ENCODE results near the gene IGF2R.

DNA sequence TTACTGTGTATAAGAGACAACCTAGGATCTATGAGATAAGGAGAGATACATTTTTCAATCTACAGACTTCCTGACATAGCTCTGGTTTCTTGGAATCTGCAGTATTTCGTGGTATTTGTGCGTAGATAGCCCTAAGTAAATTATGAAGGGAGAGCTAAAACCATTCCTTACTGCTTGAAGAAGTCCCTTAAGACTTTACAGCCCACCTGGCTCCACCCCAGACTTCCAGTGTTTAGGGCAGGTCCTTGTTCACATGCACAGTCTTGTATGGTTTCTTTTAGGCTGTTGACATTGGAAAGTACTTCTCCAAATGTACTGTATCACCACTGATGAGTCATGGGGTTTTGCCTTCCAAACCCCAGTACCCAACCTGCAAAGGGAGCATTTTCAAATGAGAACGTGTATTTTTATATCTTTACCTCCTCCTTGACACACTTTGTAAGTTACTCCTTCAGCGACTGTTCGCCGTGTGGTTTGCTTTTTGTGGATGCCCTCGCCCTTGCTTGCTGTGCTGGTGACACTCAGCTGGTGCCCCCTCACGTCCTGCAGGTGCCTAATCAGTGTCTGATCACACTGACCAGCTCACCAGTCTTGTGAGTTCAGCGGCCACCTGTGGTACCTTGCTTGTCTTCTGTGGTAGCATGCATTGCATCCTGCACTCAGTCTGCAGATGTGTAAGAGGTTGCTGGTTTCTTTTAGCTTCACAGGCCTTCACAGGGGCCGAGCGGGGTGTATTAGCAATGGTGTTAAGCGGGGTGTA, 73.3 kb downstream of the IGF2R start:
- TF ChIP-seq NCOR1 (IDR thresholded peaks at IDR 0.05; ENCODE audit: borderline replicate concordance, low read length) (no peak), IKZF4 (CRISPR knock-in tag; IDR thresholded peaks at IDR 0.05; ENCODE audit: borderline replicate concordance, low read depth, not compliant biosample characterization) (no peak), EZH2 (conservative IDR thresholded peaks at IDR 0.05; ENCODE audit: low read depth, low read length) (no peak), MXD4 (CRISPR knock-in tag; IDR thresholded peaks at IDR 0.05) (no peak), ZNF839 (CRISPR knock-in tag; IDR thresholded peaks at IDR 0.05; ENCODE audit: borderline replicate concordance) (no peak; the same call in 1 of the 2 replicates), NR2C2 (CRISPR knock-in tag; IDR thresholded peaks at IDR 0.05; ENCODE audit: borderline replicate concordance) (no peak; the same call in 1 of the 2 replicates), BHLHE40 (IDR thresholded peaks at IDR 0.05; ENCODE audit: low read length) (no peak), SMYD3 (CRISPR knock-in tag; IDR thresholded peaks at IDR 0.05) (no peak), XRCC5 (optimal IDR thresholded peaks at IDR 0.05; ENCODE audit: low read length) (no peak), ZNF350 (CRISPR knock-in tag; IDR thresholded peaks at IDR 0.05; ENCODE audit: borderline replicate concordance, low read depth) (0 out of 2 replicates have a peak, but pooled peaks have one; percentile 7)
- TF ChIP-seq, protein P1, sequence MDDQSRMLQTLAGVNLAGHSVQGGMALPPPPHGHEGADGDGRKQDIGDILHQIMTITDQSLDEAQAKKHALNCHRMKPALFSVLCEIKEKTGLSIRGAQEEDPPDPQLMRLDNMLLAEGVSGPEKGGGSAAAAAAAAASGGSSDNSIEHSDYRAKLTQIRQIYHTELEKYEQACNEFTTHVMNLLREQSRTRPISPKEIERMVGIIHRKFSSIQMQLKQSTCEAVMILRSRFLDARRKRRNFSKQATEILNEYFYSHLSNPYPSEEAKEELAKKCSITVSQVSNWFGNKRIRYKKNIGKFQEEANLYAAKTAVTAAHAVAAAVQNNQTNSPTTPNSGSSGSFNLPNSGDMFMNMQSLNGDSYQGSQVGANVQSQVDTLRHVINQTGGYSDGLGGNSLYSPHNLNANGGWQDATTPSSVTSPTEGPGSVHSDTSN (CRISPR knock-in tag; IDR thresholded peaks at IDR 0.05; ENCODE audit: borderline replicate concordance) = no peak
- TF ChIP-seq, protein P2, sequence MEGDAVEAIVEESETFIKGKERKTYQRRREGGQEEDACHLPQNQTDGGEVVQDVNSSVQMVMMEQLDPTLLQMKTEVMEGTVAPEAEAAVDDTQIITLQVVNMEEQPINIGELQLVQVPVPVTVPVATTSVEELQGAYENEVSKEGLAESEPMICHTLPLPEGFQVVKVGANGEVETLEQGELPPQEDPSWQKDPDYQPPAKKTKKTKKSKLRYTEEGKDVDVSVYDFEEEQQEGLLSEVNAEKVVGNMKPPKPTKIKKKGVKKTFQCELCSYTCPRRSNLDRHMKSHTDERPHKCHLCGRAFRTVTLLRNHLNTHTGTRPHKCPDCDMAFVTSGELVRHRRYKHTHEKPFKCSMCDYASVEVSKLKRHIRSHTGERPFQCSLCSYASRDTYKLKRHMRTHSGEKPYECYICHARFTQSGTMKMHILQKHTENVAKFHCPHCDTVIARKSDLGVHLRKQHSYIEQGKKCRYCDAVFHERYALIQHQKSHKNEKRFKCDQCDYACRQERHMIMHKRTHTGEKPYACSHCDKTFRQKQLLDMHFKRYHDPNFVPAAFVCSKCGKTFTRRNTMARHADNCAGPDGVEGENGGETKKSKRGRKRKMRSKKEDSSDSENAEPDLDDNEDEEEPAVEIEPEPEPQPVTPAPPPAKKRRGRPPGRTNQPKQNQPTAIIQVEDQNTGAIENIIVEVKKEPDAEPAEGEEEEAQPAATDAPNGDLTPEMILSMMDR (CRISPR knock-in tag; IDR thresholded peaks at IDR 0.05) = 0 out of 2 replicates have a peak, but pooled peaks have one; percentile 20

Data from HepG2 (cell line).